LHCN-M2 (cell line): ENCODE data around the gene TRAF3IP3. TPM values are rescaled to one million over a fixed set of nuclear protein-coding genes. Genes with fewer than 3 reads are reported as not detected.

ENCODE experiments used
- DNase-seq: peaks from one replicate; pipeline ENCODE4 v3.0.0-alpha.2; 2012; ENCODE audit warnings: low read depth
- total RNA-seq: library from RNA; depleted of rRNA; stranded (reverse); fragments of >200 nt; gene quantifications from 2 replicates; pipeline ENCODE4 v1.2.3, GENCODE V29; 2014

The TRAF3IP3 gene
- total RNA-seq, 1 experiment from 2014 or later, result not detected

DNA sequence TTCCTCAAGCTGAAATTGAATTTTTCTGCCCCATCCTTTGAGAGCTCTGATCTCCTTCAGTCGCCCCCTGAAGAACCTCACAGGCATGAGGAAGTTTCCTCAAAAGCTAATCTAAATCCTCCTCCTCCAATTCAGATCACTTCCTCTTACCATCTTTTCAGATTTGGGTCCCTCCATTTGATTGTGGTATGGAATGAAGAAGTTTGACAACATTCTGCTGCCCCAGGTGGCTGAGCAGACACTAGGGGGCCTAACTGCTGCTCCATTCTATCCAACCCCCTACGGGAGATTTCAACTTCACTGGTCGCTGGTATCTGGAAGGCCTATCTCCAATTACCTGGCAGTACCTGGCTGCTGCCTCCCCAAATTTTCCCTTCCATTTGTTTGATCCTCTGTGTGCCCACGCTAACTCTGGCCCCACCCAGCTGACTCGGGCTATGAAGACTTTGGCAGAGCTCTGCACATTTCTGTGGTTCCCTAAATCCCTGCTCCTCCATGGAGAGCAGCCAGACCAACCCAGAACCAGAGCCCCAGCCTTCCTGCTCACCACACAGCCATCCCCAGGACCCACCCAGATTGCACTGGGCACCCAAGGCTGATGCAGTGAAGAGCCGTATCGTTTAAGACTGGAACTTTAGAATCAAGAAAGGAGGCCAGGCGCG lies 42.3 kb downstream of the TRAF3IP3 start:
- DNase-seq, result peak; percentile 20

DNA sequence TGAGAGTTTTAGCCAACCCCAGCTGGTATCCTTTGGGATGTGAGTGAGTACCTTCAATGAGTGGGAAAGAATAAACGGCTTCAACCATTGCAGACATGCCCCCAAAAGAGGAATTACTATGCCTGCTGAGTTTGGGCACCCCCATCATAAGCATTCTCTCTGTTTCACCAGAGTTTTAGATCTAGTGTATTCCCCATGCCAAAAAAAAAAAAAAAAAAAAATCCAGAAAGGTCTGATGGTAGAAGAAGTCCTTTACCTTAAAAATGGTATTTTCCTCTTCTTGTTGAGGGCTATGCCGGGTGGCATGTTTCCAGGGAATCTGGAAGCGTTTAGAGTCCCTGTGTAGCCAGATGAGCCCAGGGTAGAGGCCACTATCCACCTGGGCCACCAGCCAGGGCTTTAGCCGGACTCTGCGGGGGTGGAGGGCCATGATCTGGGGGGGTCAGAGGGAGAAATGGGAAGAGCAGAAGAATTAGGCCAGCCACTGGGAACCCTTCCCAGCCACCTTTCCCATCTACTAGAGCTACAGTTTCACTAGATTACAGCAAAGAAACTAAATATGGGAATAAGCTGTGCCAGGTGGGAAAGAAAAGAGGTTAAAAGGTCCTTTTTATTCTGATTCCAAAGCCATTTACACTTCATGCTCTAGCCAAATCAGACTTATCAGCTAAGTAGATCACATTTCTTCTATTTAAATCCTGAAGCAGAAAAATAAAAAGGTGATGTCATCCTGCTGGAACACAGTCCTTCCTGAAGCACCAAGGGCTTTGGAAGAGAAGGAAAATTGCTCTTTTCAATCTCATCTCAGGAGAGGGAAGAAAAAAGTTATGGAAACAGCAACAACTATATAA lies 45.4 kb downstream of the TRAF3IP3 start:
- DNase-seq, result no peak

DNA sequence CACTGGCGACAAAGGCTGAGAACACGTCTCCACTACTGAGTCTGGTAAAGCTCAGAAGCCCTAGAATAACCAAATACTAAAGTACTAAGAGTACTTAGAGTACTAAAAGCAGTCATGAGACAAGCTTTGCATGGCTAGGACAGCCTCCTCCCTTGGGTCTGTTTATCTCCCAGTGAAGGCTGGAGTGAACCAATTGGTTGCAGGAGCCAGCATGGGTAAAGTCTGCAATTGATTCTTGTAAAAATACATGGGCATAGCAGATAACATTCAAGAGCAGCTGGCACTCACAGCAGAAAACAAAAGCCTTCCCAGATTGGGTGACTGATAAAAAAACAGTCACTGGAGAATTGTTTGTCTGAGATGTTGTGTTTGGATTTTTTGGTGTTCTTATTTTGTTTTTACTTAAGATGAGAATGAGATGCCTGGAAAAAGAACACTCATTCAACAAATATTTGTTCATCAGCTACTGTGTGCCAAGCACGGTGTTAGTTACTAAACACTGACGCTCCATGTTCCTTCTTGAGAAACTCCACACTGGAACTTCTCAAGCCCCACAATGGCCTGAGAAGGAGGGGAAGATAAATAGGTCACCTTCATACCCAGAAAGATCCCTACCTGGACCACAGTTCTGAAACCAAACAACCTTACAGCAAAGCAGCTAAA lies 46.4 kb downstream of the TRAF3IP3 start:
- no peak for DNase-seq

DNA sequence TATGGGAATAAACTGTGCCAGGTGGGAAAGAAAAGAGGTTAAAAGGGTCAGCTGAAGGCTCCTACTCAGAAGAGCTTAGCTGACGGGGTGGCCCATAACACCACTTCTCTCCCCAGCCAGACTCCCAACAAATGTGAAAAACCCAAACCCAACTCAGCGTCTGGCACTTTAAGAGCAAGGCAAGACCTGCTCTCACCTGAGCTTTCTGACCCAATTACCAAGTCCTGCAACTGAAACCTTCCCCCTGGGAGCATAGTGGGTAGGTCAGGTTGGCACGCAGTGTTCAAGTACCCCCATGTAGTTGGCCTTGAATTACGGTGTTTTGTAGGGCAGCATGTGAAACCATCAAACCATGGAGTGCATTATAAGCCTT lies 46.9 kb downstream of the TRAF3IP3 start:
- DNase-seq, result no peak

- no peak for DNase-seq
Measured at GRCh38 chr1:209803568-209803967, 47.7 kb downstream of the TRAF3IP3 start.

DNA sequence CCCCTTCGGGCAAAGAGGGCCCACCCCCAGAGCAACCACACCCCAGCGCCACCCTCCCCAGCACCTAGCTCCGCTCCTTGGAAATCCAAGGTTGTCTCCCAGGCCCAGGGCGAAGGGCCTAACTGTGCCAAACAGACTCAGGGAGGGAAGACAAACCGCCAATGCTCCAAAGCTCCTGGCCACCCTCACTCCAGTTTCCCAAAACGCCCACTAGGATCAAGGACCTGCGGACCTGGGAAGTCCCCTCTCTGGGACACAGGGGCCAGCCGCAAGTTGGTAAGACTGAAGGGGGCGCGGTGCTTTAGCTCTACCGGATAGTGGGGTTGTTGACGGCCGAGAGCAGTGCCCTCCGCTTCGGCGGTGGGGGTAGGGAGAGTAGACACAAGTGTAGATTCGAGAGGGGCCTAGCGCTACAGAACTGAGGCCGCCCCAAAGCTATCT lies 49.5 kb downstream of the TRAF3IP3 start:
- no peak for DNase-seq

DNA sequence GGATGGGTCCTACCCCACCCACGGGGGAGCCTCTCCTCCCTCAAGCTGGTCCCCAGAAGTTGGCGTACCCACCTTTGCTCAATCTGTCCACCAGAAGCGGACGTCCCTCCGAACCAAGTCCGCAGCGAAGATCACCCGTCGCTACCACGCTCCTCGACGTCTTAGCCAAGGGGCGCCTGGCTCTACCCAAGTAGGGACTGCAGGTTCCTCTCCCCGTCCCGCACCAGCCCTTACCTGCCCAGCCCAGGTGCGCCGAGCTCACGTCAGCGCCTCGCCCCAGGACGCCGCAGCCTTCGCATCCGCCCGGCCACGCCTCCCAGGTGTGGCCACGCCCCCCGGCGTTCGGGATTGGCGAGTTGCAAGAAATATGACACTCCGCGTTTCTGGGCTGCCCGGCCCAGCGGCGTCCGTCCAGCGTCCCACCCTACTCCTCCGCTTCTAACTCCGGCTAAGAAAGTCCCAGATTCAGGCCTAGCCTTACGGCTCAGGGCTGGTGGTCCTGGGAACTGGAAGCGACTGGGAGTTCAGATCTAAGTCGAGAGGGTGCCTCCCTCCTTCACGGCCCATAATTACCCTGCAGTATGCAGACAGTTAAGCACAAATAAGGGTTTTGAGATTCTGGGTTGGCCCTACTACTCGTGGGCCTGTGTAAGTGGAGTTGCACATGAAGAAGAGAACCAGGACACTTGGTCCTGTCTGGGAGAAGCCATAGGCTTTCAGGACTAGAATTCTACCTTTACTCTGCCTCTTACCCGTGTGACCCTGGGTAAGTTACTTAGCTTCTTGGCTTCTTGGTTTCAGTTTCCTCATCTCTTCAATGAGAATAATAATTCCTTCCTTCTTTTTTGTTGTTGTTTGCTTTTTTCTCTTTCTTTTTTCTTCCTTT lies 50.3 kb downstream of the TRAF3IP3 start, which contains the start of gene IRF6:
IRF6 (minus strand) TSS at position 268 of the 886 bp plus-strand sequence. CDS start 4,729 bp downstream, outside the sequence.
- DNase-seq, result no peak

DNA sequence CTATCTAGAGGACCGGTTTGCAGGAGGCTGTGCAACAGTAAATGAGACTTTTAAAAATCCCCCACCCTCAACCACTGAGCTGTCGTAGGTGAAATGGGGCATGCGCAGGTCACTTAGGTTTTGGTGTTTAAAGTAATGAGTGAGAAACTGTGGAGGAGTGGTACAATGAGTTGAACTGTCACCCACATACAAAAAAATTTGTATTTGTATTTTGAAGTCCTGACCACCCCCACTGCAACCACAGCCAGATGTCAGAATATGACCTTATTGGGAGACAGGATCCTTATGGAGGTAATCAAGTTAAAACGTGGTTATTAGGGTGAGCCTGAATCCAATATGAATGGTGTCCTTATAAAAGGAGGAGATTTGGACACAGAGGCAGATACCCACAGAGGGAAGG lies 51.7 kb downstream of the TRAF3IP3 start:
- DNase-seq, result no peak

DNA sequence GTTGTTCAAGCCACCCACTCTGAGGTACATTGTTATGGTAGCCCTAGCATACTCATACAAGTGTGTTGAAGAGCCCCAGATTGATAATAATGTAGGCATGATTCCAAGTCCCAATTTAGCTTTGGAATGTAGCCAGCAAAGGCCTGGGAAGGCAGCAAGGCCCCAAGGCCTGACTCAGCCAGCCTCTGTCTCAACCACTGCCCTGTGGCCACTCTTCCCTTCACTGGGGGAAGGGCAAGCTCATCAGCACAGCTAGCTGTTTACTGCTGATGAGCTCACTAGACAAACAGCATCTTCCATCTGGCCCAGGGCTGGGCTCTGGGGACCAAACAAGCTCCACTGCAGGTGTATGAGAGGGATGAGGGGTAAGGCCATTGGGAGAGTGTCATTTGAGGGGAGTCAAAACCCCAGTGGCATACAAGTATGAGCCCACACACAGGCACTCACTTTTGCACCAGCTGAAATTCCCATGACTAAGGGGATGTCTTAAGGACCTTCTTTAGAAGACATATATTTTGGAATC lies 52.3 kb downstream of the TRAF3IP3 start:
- peak; percentile 94 for DNase-seq

- DNase-seq, result no peak
Measured at GRCh38 chr1:209809611-209810010, 53.8 kb downstream of the TRAF3IP3 start.

- no peak for DNase-seq
Measured at GRCh38 chr1:209810783-209811182, 54.9 kb downstream of the TRAF3IP3 start.

DNA sequence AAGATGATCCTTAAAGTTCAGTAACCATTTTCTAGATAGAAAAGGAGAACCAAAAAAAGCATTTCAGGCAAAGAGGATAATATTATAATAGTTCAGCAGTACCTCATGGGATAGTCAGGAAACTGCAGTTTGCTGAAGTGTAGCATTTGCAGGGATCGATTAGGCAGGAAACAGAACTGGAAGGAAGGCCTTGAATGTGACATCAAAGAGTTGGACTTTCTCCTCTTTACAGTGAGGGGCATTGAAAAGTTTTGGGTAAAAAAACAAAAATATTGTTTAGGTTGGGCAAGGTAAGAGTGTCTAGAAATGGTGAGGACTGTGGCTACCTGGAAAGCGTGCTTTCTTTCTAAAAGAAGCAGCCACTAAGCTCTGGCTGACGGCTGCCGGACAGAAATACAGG lies 58.0 kb downstream of the TRAF3IP3 start:
- DNase-seq, result no peak

- no peak for DNase-seq
Measured at GRCh38 chr1:209815490-209815889, 59.6 kb downstream of the TRAF3IP3 start.

DNA sequence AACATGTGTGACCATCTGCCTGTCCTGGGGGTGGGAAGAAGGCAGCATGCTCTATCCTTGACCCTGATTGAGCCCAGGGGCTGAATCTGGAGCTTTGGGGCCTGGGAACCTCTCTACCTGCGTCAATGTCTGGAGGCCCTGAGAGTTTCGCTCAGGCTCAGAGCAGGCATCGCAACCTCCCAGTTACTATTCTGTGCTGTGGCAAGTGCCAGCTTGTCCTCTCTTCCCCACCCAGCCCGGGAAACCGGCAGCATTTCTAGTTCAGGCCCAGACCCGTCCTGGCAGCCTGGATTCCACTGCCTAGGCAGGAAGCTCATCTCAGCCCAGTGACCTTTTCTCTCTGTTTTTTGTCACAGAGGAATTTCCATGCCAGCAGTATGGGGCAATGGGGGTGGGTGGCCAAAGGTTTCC lies 60.1 kb downstream of the TRAF3IP3 start:
- DNase-seq, result no peak

- no peak for DNase-seq
Measured at GRCh38 chr1:209816923-209817322, 61.1 kb downstream of the TRAF3IP3 start.

DNA sequence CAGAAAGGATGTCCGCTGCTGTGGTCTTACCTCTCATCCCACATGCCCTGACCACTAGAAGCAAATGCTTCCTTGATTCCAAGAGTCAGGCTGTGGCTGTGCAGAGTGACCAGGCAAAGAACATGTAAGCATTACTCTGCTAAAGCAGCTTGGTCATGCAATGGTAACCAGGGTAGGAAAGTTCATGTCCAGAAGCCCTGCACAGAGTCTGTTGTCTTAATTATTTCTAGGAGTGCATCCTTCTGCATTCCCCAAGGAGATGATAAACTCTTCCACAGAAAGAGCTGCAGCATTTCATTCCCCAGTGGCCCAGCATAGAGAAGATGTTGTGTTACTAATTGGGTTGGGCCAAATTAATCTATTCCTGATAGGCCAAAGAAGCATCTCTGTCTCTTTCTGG lies 61.8 kb downstream of the TRAF3IP3 start:
- DNase-seq, result no peak

DNA sequence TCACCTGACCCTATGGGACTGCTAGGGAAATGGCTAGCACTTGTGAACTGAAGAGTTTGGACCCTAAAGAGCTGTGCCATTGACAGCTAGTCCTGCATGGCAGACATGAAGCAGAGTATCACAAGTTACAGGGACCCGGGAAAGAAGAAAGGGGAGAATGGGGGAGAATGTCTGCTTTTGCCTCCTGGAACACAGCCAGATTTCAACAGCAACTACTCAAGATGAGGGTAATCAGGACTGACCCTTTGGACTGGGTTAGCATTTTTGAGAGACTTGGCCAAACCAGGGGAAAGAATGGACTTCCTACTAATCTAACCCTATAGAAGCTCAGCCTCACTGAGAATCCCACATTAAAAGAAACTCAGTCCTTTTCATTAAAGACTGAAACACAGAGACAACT lies 63.2 kb downstream of the TRAF3IP3 start:
- DNase-seq, result no peak

DNA sequence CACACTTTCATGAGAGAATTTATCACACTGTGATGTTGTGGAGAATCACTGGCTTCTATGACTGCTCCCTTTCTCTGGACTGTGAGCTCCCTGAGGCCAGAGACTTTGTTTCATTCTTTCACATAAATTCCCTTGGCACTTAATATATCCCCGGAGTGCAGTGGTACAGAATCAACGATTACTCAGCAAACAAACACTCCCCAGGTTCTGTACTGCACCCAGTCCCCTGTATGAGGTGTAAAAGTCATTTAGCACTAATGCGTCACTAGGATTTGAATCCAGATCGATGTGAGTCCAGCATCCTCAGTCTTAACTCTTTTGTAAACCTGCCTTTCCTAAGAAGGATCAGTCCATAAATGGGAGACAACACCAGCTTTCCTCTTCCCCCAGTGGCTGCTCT lies 65.1 kb downstream of the TRAF3IP3 start:
- DNase-seq, result no peak

DNA sequence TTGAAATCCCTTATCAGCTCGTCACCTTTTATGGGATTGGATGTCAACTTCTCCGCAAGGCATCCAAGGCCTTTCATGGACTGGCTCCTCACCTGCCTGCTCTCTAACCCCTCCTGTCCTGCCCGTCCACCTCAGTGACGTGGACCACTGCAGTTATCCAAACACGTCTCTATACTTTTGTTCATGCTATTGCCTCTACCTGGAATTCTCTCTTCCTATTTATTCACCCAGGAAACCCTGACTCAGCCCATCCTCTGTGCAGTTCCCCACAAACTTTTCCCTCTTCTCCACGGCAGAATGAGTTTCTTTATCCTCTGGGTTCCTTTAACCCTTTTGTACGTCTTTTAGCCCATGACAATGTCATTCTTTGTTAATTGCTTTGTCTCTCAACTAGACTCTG lies 66.9 kb downstream of the TRAF3IP3 start:
- DNase-seq, result no peak

GRCh38 chr1:209823143-209824041 lies 67.5 kb downstream of the TRAF3IP3 start:
- DNase-seq, result peak; percentile 74
